GM19035 (cell line): ENCODE results near the gene STK38L.

ENCODE experiments used
- ATAC-seq: cut with Tn5 transposase; IDR thresholded peaks from one replicate; pipeline ENCODE4 v1.9.1; 2021; ENCODE audit not compliant: unreplicated experiment

STK38L gene

GRCh38 chr12:27343255-27344000 is 99.3 kb downstream of the STK38L start:
- ATAC-seq, result no peak

- ATAC-seq, result no peak
Measured at GRCh38 chr12:27344246-27344645, 100.2 kb downstream of the STK38L start.

- no peak for ATAC-seq
Measured at GRCh38 chr12:27344760-27345159, 100.7 kb downstream of the STK38L start.

- ATAC-seq, result no peak
Measured at GRCh38 chr12:27345376-27345775, 101.3 kb downstream of the STK38L start.

- no peak for ATAC-seq
Measured at GRCh38 chr12:27347779-27348178, 103.7 kb downstream of the STK38L start.

GRCh38 chr12:27351476-27351875 is 107.4 kb downstream of the STK38L start:
- no peak for ATAC-seq

- no peak for ATAC-seq
Measured at GRCh38 chr12:27355486-27355885, 111.4 kb downstream of the STK38L start.

- ATAC-seq, result no peak
Measured at GRCh38 chr12:27355979-27356378, 111.9 kb downstream of the STK38L start.

GRCh38 chr12:27359578-27360340 is 115.7 kb downstream of the STK38L start:
- ATAC-seq, result no peak

- no peak for ATAC-seq
Measured at GRCh38 chr12:27361372-27361771, 117.3 kb downstream of the STK38L start.

GRCh38 chr12:27366621-27367020 is 122.5 kb downstream of the STK38L start:
- ATAC-seq, result no peak

- no peak for ATAC-seq
Measured at GRCh38 chr12:27367078-27367477, 123.0 kb downstream of the STK38L start.
